Subcutaneous abdominal adipose tissue (tissue), 5 donors: Measurements from ENCODE around the gene SMIM32.

Source experiments
- H3K27ac ChIP-seq: one replicate; pipeline ENCODE4 v1.7.0; 2013; ENCODE audit warnings: low read depth, mild to moderate bottlenecking, inconsistent platforms, low read length, moderate library complexity
- H3K27me3 ChIP-seq, 5 donors: one replicate each; pipeline ENCODE4 v1.7.0; 2013; ENCODE audit warnings: low read length in 5 of 5, inconsistent platforms in 1 of 5; ENCODE audit not compliant: control insufficient read depth in 5 of 5, insufficient read depth in 4 of 5
- H3K36me3 ChIP-seq, 5 donors: one replicate each; pipeline ENCODE4 v1.7.0; 2013; ENCODE audit warnings: low read length in 5 of 5; ENCODE audit not compliant: control insufficient read depth in 5 of 5, insufficient read depth in 5 of 5
- H3K4me1 ChIP-seq, 5 donors: one replicate each; pipeline ENCODE4 v1.7.0; 2013; ENCODE audit warnings: low read length in 5 of 5, mild to moderate bottlenecking in 3 of 5, moderate library complexity in 1 of 5; ENCODE audit not compliant: control insufficient read depth in 5 of 5, insufficient read depth in 5 of 5
- H3K4me3 ChIP-seq, 5 donors: one replicate each; pipeline ENCODE4 v1.7.0; 2013; ENCODE audit warnings: low read length in 5 of 5, low read depth in 1 of 5
- H3K9ac ChIP-seq, 5 donors: one replicate each; pipeline ENCODE4 v1.7.0; 2013; ENCODE audit warnings: low read length in 5 of 5, mild to moderate bottlenecking in 4 of 5, moderate library complexity in 3 of 5
- H3K9me3 ChIP-seq, 5 donors: one replicate each; pipeline ENCODE4 v1.7.0; 2013; ENCODE audit warnings: low read length in 5 of 5; ENCODE audit not compliant: control insufficient read depth in 5 of 5
- donor health status: healthy.
- donor health status: healthy.
- donor health status: healthy.
- donor health status: healthy.
- donor health status: healthy.

The SMIM32 gene

DNA sequence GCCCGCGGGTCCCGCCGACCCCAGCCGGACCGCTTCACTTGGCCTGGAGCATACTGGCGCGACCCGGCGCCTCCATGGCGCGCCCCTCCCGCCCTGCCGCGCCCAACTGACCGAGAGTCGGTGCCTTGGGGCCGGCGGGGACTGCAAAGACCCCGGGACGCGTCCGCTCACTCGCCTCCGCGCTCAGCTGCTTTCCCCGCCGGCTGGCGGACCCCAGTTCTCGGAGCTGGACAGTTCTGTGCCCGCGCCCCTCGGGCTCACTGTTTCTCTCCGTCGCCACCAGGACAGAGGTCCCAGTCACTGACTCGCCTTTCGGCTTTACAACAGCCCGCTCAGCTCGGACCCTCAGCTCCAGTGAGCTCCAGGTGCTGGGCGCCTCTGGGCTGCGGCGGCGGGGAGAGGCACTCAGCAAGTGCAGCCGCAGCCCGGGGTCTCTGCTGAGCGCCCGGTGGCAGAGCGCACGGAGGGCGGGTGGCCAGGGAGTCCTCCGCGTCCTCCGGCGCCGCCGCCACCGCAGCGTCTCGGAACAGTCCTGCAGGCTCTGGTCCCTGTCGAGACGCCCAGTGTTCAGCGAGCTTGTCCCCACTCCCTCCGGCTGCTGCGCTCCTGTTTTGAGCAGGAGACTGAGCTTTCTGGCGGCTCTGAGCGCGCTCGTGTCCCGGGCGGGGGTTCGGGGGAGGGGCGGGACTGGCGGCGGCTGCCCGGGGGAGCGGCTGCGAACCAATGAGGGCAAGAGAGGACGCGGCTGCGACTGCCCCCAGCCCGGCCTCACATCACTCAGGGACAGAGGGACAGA, at the start of gene SMIM32:
Gene SMIM32, minus strand, starts transcription at position 637 of the 796 bp plus-strand sequence. CDS start 638 bp downstream, outside the sequence.
- no peak within 1 kb of the TSS for H3K27ac ChIP-seq
- H3K9ac ChIP-seq: no peak within 1 kb of the TSS
- H3K27me3 ChIP-seq: peaks cover 14 to 52% (median 40%) of the 10 kb centered on the region in 5 donors
- H3K9me3 ChIP-seq: peaks cover 0 to 5% (median 0%) of the 10 kb centered on the region in 5 donors
- peaks cover 0 to 28% (median 22%) of the 10 kb centered on the region in 5 donors for H3K4me1 ChIP-seq
- peak within 1 kb of the TSS in 4 of 5 donors; percentile 47 to 64 (median 56) for H3K4me3 ChIP-seq
- peaks cover 5 to 14% (median 7%) of the 10 kb centered on the region in 5 donors for H3K36me3 ChIP-seq

DNA sequence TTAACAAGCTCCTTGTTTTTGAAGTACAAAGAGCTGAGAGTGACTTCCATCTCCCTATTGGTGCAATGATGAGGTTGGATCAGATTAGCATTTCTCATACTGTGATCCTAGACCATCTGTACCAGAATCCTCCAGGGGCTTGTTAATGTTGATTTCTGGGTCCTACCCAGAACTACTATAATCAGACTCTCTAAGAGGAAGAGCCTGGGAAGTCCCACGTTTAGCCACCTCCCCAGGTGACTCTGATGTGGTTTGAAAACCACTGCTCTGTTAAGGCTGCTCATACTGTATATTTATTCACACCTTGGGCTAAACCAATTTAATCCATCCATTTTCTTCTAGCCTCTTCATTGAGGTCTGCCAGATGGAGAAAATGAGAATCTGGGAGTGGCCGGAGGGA, 49.6 kb upstream of the SMIM32 start:
- Histone ChIP-seq H3K36me3 (no peaks in the 10 kb centered on the region), H3K4me1 (no peaks in the 10 kb centered on the region), H3K27ac (no peak overlapping the region), H3K9ac (no peak overlapping the region), H3K4me3 (no peak overlapping the region), H3K27me3 (peaks cover 0 to 5% (median 0%) of the 10 kb centered on the region in 5 donors), H3K9me3 (no peaks in the 10 kb centered on the region)

DNA sequence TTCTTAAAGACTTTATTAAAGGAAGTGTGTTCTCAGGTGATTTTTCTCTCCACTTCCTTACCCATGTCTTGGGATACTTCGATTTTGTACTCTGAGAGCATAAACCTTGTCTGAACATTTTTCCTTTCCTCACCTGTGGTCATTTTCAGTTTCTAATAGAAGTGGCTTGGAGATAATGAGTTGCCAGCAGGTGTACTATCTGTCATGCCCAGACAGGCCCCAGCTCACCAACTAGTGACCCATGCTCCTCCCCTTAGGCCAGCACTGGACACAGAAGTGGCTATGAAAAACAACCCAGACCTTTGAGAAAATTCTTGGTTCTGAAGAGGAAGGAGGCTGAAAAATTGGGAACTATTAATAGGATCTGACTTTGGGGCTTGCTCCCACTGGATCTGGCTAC, 49.2 kb upstream of the SMIM32 start:
- no peaks in the 10 kb centered on the region for H3K36me3 ChIP-seq
- no peak overlapping the region for H3K9ac ChIP-seq
- H3K9me3 ChIP-seq: no peaks in the 10 kb centered on the region
- H3K4me3 ChIP-seq: no peak overlapping the region
- H3K4me1 ChIP-seq: no peaks in the 10 kb centered on the region
- H3K27ac ChIP-seq: no peak overlapping the region
- peaks cover 0 to 5% (median 0%) of the 10 kb centered on the region in 5 donors for H3K27me3 ChIP-seq

GRCh38 chr5:136240894-136241293, 47.9 kb upstream of the SMIM32 start:
- H3K27ac ChIP-seq: no peak overlapping the region
- no peak overlapping the region for H3K4me3 ChIP-seq
- peaks cover 0 to under 1% (median 0%) of the 10 kb centered on the region in 5 donors for H3K27me3 ChIP-seq
- no peak overlapping the region for H3K9ac ChIP-seq
- no peaks in the 10 kb centered on the region for H3K4me1 ChIP-seq
- no peaks in the 10 kb centered on the region for H3K36me3 ChIP-seq
- H3K9me3 ChIP-seq: no peaks in the 10 kb centered on the region

DNA sequence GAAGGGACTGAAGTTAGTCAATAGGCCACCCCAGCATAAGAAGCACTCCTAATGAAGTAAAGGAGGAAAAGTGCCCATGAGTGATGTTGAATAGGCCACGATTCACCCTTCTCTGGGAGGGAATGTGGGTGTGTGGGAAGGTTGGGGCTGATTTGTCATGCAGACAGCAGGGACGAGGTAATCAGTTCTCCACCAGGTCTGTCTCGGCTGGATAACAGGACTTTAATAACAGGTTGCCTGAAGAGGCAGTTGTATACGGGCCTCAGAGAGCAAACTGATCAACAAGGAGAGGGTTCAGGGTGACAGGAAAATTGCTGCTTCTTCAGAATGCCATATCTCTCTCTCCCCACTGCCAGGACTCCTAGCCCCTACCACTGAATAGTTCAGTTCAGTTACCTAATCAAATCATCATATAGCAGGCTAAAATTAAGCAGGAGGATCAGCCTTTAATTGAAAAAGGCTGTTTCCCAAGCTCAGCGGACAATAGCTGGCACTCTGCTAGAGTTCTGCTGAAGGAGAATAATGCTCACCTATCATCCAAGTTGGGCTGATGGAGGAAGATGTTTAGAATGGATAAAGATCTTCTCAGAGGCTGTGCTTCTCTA, 43.6 kb upstream of the SMIM32 start:
- Histone ChIP-seq H3K27ac (no peak overlapping the region), H3K27me3 (peaks cover 0 to 2% (median 0%) of the 10 kb centered on the region in 5 donors), H3K4me1 (no peaks in the 10 kb centered on the region), H3K4me3 (no peak overlapping the region), H3K36me3 (no peaks in the 10 kb centered on the region), H3K9ac (no peak overlapping the region), H3K9me3 (no peaks in the 10 kb centered on the region)

- Histone ChIP-seq H3K36me3 (no peaks in the 10 kb centered on the region), H3K4me3 (no peak overlapping the region), H3K9ac (no peak overlapping the region), H3K9me3 (no peaks in the 10 kb centered on the region), H3K27ac (no peak overlapping the region), H3K4me1 (no peaks in the 10 kb centered on the region), H3K27me3 (peaks cover 0 to 7% (median 0%) of the 10 kb centered on the region in 5 donors)
These were observed 42.4 kb upstream of the SMIM32 start for GRCh38 chr5:136235321-136235720.

DNA sequence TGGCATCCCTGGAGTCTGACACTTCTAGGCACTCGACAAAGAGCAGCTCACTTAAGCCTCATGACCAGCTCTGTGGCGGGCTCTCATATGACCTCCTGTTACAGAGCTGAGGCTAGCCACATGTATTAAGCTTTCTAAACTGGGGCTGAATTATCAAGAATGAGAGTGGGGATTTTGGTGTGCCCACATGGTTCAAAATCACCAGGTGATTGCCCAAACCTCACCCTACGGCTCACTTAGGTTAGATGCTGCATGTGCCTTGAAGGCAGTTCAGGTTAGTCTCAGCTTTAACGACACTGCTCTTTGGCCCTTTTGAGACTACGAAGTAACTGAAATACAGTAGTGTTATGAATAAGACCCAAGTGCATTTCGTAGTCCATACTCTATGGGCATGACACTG, 39.4 kb upstream of the SMIM32 start:
- Histone ChIP-seq H3K4me3 (no peak overlapping the region), H3K27ac (no peak overlapping the region), H3K36me3 (no peaks in the 10 kb centered on the region), H3K27me3 (peaks cover 0 to 16% (median 3%) of the 10 kb centered on the region in 5 donors), H3K9ac (no peak overlapping the region), H3K9me3 (no peaks in the 10 kb centered on the region), H3K4me1 (no peaks in the 10 kb centered on the region)

DNA sequence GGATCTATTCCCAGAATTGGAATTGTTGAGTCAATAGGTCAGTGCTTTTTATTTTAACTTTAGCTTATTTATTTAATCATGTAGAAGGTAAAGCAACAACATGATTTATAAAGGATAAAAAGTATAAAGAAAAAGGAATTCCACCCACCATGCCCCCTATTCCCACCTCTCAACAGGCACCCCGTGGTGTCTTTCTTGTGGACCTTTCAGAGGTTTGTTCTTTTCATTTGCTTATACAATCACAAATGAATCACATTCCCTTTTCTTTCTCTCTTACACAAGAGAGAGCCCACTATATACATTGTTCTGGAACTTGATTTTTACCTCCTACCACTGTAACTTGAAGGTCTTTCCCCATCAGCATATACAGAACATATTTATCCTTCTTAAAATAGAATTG, 37.2 kb upstream of the SMIM32 start:
- H3K4me1 ChIP-seq: no peaks in the 10 kb centered on the region
- no peaks in the 10 kb centered on the region for H3K9me3 ChIP-seq
- H3K9ac ChIP-seq: no peak overlapping the region
- no peak overlapping the region for H3K27ac ChIP-seq
- H3K27me3 ChIP-seq: peaks cover 0 to 18% (median 5%) of the 10 kb centered on the region in 5 donors
- H3K36me3 ChIP-seq: no peaks in the 10 kb centered on the region
- no peak overlapping the region for H3K4me3 ChIP-seq

DNA sequence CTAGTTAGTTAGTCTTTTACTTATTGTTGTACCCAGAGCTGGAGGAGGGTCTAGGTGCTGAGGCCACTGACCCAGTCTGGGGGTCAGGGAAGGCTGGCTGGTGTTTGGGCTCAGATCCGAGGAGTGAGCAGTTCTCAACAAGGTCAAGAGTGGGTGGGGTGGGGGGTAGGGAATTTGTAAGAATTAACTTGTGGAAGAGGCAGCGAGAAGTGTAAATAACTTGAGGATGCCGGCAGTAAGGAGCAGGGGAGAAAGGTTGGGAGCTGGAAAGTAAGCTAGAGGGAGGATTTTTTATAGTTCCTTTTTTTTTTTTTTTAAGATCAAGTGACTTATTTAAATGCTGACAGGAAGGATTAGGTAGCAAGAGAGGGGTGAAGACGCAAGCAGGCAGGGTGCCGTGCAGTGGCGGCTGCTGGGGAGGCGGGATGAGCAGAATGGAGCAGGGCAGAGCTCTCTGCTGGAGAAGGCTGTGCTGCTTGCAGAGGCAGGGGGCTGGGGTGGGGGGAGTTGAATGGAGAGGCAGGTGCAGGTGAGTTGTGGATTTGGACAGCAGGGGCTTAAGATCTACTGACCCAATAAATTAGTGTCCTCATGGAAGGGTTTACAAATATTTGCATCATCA, 35.3 kb upstream of the SMIM32 start:
- no peaks in the 10 kb centered on the region for H3K36me3 ChIP-seq
- no peak overlapping the region for H3K9ac ChIP-seq
- no peaks in the 10 kb centered on the region for H3K9me3 ChIP-seq
- peaks cover 0 to 28% (median 5%) of the 10 kb centered on the region in 5 donors for H3K27me3 ChIP-seq
- H3K4me1 ChIP-seq: no peaks in the 10 kb centered on the region
- H3K27ac ChIP-seq: no peak overlapping the region
- no peak overlapping the region for H3K4me3 ChIP-seq

DNA sequence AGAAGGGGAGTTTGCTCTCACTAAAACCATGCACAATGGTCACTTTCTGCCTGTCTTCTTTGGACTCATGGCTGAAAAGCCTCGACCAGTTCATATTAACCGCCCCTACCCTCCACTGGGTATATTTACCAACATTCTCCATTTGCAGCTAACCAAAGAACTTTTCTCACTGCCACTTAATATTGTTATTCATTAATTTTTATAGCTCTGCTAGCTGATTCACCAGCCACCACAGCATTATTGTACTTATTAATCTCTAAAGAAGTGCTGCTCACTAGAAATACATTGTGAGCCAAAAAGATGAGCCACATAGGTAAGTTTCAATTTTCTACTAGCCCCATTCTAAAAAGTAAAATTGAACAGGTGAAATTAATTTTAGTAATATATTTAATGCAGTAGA, 33.4 kb upstream of the SMIM32 start:
- Histone ChIP-seq H3K27me3 (peaks cover 0 to 26% (median 6%) of the 10 kb centered on the region in 5 donors), H3K36me3 (no peaks in the 10 kb centered on the region), H3K4me1 (no peaks in the 10 kb centered on the region), H3K9ac (no peak overlapping the region), H3K9me3 (peaks cover 0 to 7% (median under 1%) of the 10 kb centered on the region in 5 donors), H3K27ac (no peak overlapping the region), H3K4me3 (no peak overlapping the region)
